ENCODE measurements around the gene GRAMD2A.
A peak's percentile ranks its signal among the peaks of the same experiment; 100 is the strongest.
"Not testable (repeated sequence)": the region's sequence is repeated elsewhere in the genome, so short reads cannot be mapped to it uniquely, and the experiment has no call there.

Gene GRAMD2A

DNA sequence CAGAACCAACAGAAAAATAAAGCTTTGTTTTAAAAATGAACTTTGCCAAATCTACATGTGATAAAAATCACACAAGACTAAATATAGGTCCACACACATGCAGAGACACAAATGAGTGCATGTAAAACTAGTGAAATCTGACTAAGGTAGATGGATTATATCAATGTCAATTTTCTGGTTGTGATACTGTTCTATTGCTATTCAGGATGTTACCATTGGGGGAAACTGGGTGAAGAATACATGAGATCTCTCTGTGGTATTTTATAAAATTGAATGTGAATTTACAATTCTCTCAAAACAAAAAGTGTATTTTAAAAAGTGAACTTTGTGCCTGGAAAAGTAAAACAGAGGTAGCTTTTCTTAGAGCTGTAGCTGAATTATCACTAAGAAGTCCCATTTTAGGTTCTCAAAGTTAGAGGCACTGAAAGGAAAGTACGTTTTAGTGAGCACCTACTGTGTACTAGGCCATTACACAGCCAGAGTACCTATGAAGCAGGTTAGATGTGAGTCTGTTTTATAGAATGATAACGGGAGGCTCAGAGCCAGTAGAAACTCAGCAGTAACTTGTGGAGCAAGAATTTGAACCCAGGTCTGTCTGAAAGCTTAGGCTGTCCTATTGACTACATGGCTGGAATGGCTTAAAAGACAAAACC, 8.2 kb downstream of the GRAMD2A start:
- no peak for DNase-seq

DNA sequence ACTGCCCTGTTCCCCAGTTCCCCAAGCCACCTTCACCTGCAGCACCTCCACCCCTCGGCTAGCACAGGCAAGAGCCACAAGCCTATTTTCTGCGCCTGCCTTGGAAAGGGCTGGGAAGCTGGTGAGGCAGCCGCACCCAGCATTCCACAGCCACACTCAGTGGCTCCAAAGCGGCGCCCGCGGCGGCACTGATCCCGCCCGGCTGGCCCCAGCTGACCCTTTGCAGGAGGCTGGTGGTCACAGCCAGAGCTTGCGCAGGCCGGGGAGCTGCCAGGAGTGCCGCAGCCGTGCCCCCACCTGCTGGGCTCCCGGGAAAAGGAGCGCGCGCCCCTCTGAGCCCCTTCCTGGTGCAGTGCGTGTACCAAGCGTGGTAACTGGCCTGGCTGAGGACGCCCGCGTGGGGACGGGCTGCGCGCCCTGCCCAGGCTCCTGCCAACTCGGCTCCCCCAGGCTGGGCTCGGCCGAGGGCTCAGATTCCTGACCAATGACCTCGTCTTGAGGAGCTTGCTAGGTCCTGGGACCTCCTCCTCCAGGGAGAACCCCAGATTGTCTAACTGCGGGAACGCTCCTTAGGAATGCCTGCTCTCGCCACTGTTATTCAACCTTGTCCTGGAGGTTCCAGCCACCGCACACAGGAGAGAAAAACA, 13.3 kb downstream of the GRAMD2A start:
- peak in 8 of 56 donors; percentile 15 to 61 (median 25) for DNase-seq

- DNase-seq: no peak
Measured at GRCh38 chr15:72183781-72184164, 13.8 kb downstream of the GRAMD2A start.

GRCh38 chr15:72182673-72183072, 14.9 kb downstream of the GRAMD2A start:
- DNase-seq: no peak

- no peak for DNase-seq
Measured at GRCh38 chr15:72182244-72182643, 15.3 kb downstream of the GRAMD2A start.

- no peak for DNase-seq
Measured at GRCh38 chr15:72180761-72181324, 16.7 kb downstream of the GRAMD2A start.

DNA sequence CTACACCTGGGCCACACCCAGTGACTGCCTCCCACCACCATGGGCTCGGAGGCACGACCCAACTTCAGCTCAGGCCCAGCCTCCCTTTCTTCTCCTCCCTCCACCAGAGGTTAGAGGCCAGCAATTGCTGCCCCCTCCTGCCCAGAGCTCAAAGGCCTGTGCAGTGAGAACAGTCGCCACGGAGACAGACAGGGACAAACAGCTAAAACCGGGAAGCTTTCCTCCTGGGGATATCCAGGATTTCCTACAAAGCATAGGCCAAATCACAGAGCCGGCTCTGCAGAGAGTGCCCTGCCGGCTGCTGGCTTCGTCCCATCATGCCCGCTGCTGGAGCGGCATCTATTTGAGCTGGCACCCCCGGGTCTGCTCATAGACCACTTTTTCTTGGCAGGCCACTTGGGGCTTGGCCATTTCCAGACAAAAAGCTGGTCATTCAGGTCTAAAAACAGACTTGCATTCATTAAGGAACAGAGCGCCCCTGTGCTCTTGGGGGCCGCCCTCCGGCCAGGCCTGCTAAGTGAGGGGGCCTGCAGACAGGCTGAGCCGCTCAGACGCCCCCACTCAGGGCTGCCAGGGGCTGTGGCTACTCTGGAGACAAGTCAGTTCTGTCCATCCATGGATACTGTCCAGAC, 17.5 kb downstream of the GRAMD2A start:
- DNase-seq: peak in 52 of 56 donors; percentile 33 to 92 (median 74)

DNA sequence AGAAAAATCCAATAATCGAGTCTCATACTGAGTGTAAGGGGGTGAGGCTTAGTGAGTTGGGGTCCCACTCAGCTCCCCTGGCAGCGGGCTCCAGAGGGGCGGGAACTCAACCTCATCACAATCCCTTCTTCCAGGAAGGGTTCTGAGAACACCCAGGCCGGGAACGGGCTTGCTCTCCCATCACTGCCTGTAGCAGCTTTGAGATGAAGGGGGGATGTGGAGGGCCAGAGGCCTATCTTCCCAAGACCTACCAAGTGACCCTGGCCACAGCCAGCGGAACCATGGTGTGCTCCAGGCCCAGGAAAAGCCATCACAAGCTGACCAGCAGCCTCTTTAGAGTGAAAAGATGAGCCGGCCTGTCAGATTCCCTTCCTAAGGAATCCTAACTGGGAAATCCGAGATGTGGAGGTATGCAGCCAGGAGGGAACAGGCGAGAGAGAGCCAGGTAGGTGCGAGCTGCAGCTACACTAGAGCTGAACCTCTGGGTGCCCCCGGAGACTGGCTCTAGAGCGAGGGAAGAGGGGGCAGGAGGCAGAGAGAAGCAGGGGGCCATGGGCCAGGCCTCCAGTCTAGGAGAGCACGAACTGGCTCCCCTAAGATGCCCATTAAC, 18.5 kb downstream of the GRAMD2A start:
- DNase-seq: no peak

GRCh38 chr15:72176743-72177142, 20.8 kb downstream of the GRAMD2A start:
- DNase-seq: no peak

DNA sequence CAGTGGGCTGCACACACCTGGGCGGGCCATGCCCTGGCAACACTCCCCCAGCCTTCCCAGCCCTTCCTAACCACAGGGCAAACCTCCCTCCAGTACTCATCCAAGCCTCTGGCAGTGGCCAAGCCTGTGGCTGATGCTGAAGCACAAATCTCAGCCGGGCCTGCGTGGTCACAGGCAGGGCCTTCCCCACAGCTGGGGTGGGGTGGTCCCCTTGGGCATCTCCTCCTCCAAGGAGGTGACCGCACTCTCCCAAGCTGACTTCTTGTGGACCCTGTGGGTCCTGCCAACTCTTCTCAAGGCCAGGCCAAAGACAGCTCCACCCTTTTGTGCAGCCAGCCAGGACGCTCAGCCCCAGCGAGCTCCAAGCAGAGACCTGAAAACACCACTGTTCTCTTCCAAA, 21.4 kb downstream of the GRAMD2A start:
- DNase-seq: peak in 12 of 56 donors; percentile 16 to 45 (median 26)

GRCh38 chr15:72175186-72176044, 22.2 kb downstream of the GRAMD2A start:
- no peak for DNase-seq

DNA sequence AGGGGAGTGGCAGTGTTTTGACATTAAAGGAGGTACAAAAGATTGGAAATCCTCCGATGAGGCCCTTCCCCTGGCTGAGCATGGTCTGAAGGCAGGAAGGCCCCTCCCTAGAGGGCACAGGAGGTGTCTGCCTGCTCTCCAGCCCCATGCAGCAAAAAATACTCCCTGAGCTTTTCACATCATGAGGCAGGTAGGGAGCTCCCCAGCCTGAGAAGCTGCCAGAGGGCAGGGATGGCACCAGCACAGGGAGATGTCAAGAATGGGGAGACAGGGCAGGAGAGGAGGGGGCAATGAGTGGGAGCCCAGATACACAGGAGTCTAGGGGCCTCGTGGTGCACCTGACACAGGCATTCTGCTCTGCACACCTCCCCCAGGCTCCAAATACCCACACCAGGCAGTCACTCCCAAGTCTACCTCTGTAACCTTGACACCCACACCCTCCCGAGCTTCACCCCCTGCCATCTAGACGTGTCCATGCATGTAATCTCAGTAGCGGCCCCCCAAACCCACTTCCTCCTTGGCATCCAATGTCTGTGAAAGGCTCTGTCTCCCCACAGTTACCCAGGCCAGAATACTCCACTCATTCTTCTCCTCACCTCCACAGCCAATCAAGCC, 22.9 kb downstream of the GRAMD2A start:
- no peak for DNase-seq

DNA sequence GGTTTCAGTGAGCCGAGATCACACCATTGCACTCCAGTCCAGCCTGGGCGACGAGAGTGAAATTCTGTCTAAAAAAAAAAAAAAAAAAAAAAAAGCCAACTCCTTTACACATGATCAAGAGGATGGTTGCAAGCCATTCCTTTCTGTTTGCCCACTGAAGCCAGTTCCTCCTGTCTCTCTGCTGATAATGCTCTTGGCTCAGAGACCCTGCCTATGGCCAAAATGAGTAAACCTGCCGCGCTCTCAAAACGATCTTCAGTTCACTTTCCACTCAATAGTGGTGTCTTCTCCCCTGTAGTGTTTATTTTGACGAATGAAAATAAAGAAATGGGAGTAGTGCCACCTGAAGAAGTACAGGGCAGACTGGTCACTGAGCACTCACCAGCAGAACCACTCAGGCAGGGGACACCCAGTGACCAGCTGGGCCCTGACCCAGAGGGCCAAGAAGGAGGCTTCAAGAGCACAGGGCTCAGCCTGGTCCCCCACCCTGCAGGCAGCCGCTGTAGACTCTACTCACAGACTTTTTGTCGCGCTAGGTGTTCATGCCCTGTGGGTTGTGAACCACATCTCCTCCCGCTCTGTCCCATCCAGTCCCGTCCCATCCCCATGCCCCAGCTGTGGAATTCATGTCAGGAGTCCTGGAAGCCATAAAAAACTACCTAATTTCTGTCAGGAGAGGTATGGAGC, 23.6 kb downstream of the GRAMD2A start:
- no peak for DNase-seq

- DNase-seq: no peak
Measured at GRCh38 chr15:72173401-72173800, 24.2 kb downstream of the GRAMD2A start.

- no peak for DNase-seq
Measured at GRCh38 chr15:72172796-72173195, 24.8 kb downstream of the GRAMD2A start.

- DNase-seq: not testable (repeated sequence)
Measured at GRCh38 chr15:72171978-72172377, 25.6 kb downstream of the GRAMD2A start.

- DNase-seq: no peak
Measured at GRCh38 chr15:72170691-72171090, 26.9 kb downstream of the GRAMD2A start.

GRCh38 chr15:72169921-72170611, 27.5 kb downstream of the GRAMD2A start:
- no peak for DNase-seq

DNA sequence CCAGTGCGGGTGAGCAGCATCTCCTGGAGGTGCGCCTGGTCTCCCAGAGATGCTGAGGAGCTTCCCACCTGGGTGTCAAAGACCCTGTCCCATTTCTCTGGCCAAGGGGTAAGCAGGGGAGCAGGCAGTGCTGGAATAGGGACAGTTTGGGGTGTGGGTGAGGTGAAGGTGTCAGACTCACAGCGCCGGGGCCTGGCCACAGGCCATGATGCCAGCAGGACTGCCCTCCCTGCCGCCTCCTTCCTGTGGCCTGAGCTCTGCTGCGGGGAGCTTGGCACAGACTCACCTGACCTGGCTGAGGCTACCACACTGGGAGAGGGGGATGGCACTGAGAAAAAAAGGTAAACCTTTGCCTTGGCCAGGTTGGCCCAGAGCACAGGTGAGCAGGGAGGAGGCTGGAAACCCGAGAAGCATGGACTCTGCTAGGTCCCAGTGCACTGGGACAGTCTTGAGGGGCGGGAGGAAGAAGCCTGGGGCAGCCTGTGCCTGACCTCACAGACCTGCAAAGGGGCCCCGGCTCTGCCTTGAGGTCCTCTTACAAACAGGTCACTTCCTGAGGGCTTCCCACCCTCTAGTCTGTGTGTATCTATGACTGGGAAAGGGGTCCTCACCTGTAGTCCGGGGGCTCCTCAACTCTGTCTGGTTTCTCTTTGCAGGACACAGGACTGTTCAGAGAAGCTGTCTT, 28.2 kb downstream of the GRAMD2A start:
- no peak for DNase-seq
